ENCODE data around the gene USP6. TPM values are rescaled to one million over a fixed set of nuclear protein-coding genes. Genes with fewer than 3 reads are reported as not detected.
"Not testable (repeated sequence)": the region's sequence is repeated elsewhere in the genome, so short reads cannot be mapped to it uniquely, and the experiment has no call there.

The USP6 gene
- total RNA-seq, 2 experiments from 2014 or later, result 0.04 to 0.07 TPM

DNA sequence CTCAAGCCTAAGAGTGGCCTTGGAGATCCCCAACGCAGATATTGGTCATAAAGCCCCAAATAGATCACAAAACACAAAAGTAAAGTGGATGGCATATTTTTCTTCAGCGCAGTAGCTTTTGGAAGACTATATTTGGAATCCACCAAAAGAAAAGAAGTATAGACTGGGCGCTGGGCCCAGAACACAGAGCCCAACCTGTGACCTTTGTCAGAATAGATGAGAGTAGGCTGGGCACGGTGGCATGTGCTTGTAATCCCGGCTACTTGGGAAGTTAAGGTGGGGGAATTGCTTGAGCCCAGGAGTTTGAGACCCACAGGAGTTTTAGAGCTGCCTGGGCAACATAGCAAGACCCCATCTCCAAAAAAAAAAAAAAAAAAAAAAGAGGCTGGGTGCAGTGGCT lies 104.2 kb downstream of the USP6 start:
- H3K4me3 Mint-ChIP-seq, result no peak overlapping the region
- H3K27me3 Mint-ChIP-seq, result no peaks in the 10 kb centered on the region
- no peaks in the 10 kb centered on the region for H3K9me3 Mint-ChIP-seq
- H3K36me3 Mint-ChIP-seq (ENCODE audit: low read depth), result peaks cover 1% of the 10 kb centered on the region
- peaks cover 23% of the 10 kb centered on the region for H3K4me1 Mint-ChIP-seq (ENCODE audit: low read depth)
- ChIA-PET CTCF (interaction anchor here (2.1 kb wide), 1 partner anchor 18 kb away, joined by 5 read pairs; no protein-coding TSS in a partner anchor), POLR2A (no interaction called here)
- no peak for DNase-seq
- TF ChIP-seq, protein P1, sequence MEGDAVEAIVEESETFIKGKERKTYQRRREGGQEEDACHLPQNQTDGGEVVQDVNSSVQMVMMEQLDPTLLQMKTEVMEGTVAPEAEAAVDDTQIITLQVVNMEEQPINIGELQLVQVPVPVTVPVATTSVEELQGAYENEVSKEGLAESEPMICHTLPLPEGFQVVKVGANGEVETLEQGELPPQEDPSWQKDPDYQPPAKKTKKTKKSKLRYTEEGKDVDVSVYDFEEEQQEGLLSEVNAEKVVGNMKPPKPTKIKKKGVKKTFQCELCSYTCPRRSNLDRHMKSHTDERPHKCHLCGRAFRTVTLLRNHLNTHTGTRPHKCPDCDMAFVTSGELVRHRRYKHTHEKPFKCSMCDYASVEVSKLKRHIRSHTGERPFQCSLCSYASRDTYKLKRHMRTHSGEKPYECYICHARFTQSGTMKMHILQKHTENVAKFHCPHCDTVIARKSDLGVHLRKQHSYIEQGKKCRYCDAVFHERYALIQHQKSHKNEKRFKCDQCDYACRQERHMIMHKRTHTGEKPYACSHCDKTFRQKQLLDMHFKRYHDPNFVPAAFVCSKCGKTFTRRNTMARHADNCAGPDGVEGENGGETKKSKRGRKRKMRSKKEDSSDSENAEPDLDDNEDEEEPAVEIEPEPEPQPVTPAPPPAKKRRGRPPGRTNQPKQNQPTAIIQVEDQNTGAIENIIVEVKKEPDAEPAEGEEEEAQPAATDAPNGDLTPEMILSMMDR (IDR thresholded peaks at IDR 0.05), result no peak
- no peak overlapping the region for H3K27ac Mint-ChIP-seq
- no peak for ATAC-seq
- intact Hi-C loops (cut with micrococcal nuclease), result no loop called here

DNA sequence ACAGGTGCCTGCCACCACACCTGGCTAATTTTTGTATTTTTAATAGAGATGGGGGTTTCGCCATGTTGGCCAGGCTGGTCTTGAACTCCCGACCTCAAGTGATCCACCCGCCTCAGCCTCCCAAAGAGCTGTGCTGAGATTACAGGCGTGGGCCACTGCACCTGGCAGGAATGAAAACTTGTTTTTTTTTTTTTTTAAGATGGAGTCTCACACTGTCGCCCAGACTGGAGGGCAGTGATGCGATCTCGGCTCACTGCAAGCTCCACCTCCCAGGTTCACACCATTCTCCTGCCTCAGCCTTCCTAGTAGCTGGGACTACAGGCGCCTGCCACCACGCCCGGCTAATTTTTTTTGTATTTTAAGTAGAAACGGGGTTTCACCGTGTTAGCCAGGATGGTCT lies 106.1 kb downstream of the USP6 start:
- H3K27ac Mint-ChIP-seq; H3K27me3 Mint-ChIP-seq; intact Hi-C loops (cut with micrococcal nuclease); DNase-seq; POLR2A ChIA-PET; H3K36me3 Mint-ChIP-seq (ENCODE audit: low read depth); ATAC-seq; H3K4me3 Mint-ChIP-seq; H3K9me3 Mint-ChIP-seq: not testable (repeated sequence)
- H3K4me1 Mint-ChIP-seq (ENCODE audit: low read depth), result peaks cover 31% of the 10 kb centered on the region
- CTCF ChIA-PET, result interaction anchor here (1.0 kb wide), 1 partner anchor 16 kb away, joined by 3 read pairs; no protein-coding TSS in a partner anchor

Other genes starting within 250 kb of the USP6 start
- gene C17orf107, start 216.5 kb upstream of the USP6 start, total RNA-seq, result 1 to 10 TPM; 3.0 to 3.6 TPM
- under 1 TPM; 0.45 to 0.78 TPM for gene CHRNE, start 212.9 kb upstream of the USP6 start, total RNA-seq
- not detected for gene GP1BA, start 183.8 kb upstream of the USP6 start, total RNA-seq
- 10 to 100 TPM; 80.8 to 87.0 TPM for gene SLC25A11, start 176.0 kb upstream of the USP6 start, total RNA-seq
- 100 to 1,000 TPM; 144 to 152 TPM for gene RNF167, start 175.8 kb upstream of the USP6 start, total RNA-seq
- gene PFN1, start 167.5 kb upstream of the USP6 start, total RNA-seq, result 1,000 to 10,000 TPM; 1,726 to 1,759 TPM
- 10 to 100 TPM; 31.3 to 34.0 TPM for gene ENO3, start 164.9 kb upstream of the USP6 start, total RNA-seq
- gene SPAG7, start 148.2 kb upstream of the USP6 start, total RNA-seq, result 10 to 100 TPM; 62.7 to 62.9 TPM
- 10 to 100 TPM; 91.5 to 99.0 TPM for gene CAMTA2, start 128.4 kb upstream of the USP6 start, total RNA-seq
- under 1 TPM in 1 of 2 experiments, not detected in 1; 0.63 TPM for gene INCA1, start 118.5 kb upstream of the USP6 start, total RNA-seq
- gene KIF1C, start 118.1 kb upstream of the USP6 start, total RNA-seq, result 10 to 100 TPM; 35.7 to 37.4 TPM
- gene SLC52A1, start 80.6 kb upstream of the USP6 start, total RNA-seq, result under 1 TPM; 0.13 to 0.14 TPM
- 1 to 10 TPM; 1.5 to 1.9 TPM for gene ZFP3, start 37.6 kb upstream of the USP6 start, total RNA-seq
- gene ZNF232, start 4.2 kb upstream of the USP6 start, total RNA-seq, result 10 to 100 TPM; 16.5 to 19.3 TPM
- gene ZNF594, start 75.8 kb downstream of the USP6 start, total RNA-seq, result 1 to 10 TPM; 7.7 to 8.7 TPM
- under 1 TPM; 0.13 to 0.54 TPM for gene SCIMP, start 118.8 kb downstream of the USP6 start, total RNA-seq
- gene RABEP1, start 166.3 kb downstream of the USP6 start, total RNA-seq, result 10 to 100 TPM; 58.7 to 60.6 TPM

Data from activated CD8-positive, alpha-beta T cell treated with anti-CD3 and anti-CD28 coated beads for 36 hours (primary cell).